Body of pancreas (tissue), 4 donors: ENCODE measurements around the gene C12orf60. TPM values are rescaled to one million over a fixed set of nuclear protein-coding genes. Genes with fewer than 3 reads are reported as not detected.

Experiments used
- ATAC-seq: fragments of 150-250 bp; one replicate; pipeline ENCODE4 v1.9.1; 2016
- DNase-seq, 4 donors: peaks; one replicate each; pipeline ENCODE4 v3.0.0-alpha.2; 2019
- H3K27ac ChIP-seq, 4 donors: fragments of 200-600 bp; sonication (generic); 1 replicate in 3 of 4; 2 replicates in 1 of 4; pipeline versions ENCODE4 v1.5.1 to v1.6.1; 2016 to 2019; ENCODE audit warnings: mild to moderate bottlenecking in 1 of 4, mixed read lengths in 1 of 4, moderate library complexity in 1 of 4
- H3K27me3 ChIP-seq, 2 donors: fragments of 200-600 bp; sonication (generic); one replicate each; pipeline ENCODE4 v1.6.0; 2016; ENCODE audit warnings: mild to moderate bottlenecking in 1 of 2
- H3K36me3 ChIP-seq, 2 donors: fragments of 200-600 bp; sonication (generic); replicated peaks in 1 of 2; 2 replicates each; pipeline ENCODE4 v1.5.1; 2016; ENCODE audit warnings: low read depth in 2 of 2; ENCODE audit not compliant: insufficient read depth in 1 of 2
- H3K4me1 ChIP-seq: fragments of 200-600 bp; sonication (generic); one replicate; pipeline ENCODE4 v1.6.0; 2016
- H3K4me3 ChIP-seq, 2 donors: fragments of 200-600 bp; sonication (generic); 1 replicate in 1 of 2; 2 replicates in 1 of 2; pipeline ENCODE4 v1.5.1; 2016 to 2019
- H3K9me3 ChIP-seq, 3 donors: fragments of 200-600 bp; sonication (generic); 1 replicate in 2 of 3; 2 replicates in 1 of 3; pipeline ENCODE4 v1.5.1; 2016
- CTCF ChIP-seq, 7 experiments: fragments of 450-650 bp in 4 of 7; fragments of 200-600 bp in 3 of 7; sonication (generic) in 3 of 7; IDR thresholded peaks; one replicate each; pipeline ENCODE4 v1.5.1; 2016 to 2019; ENCODE audit warnings: antibody characterized with exemption in 7 of 7
- POLR2A ChIP-seq, 3 donors: fragments of 450-650 bp; IDR thresholded peaks; one replicate each; pipeline ENCODE4 v1.6.1; 2016; ENCODE audit warnings: antibody characterized with exemption in 3 of 3, mild to moderate bottlenecking in 2 of 3
- WGBS, 2 donors: methylation state at CpG; one replicate each; pipeline ENCODE4 v1.1.5; 2017; 5-methylcytosine and 5-hydroxymethylcytosine counted together
- intact Hi-C: fragments of 100-400 bp; cut with DNase I; formaldehyde crosslinking; loops from one replicate; pipeline ENCODE4 v1.15.1; 2023
- total RNA-seq, 2 donors: library from RNA; depleted of rRNA; stranded (reverse); fragments of >200 nt; gene quantifications; one replicate each; pipeline ENCODE4 v1.1.0, GENCODE V29; 2016

C12orf60 gene
- total RNA-seq, 2 donors from 2014 or later = 1.8 TPM; not detected in 1

DNA sequence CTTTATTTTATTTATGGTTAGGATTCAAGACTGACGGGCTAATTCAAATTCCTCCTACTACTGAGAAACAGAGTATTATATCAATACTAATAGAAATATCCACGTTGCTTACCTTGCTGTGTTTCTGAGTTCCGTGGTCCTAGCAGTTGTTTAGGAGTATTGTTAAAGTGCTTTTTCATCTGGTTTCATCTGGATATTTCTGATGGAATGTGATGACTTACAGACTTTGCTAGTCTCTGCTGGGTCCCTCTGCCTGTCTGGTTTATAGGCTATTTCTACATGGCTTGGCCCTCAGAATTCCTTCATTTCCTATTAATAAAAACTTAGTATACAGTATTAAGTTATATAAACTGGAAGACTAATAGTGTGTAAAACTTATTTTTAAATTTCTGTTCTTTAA is 10.5 kb downstream of the C12orf60 start, which contains the start of gene SMCO3:
SMCO3 (minus strand) TSS at position 169 of the 400 bp plus-strand sequence. CDS start 7,502 bp downstream, outside the sequence.
- Histone ChIP-seq H3K27me3 (no peaks in the 10 kb centered on the region), H3K4me3 (no peak within 1 kb of the TSS), H3K27ac (no peak within 1 kb of the TSS), H3K4me1 (no peaks in the 10 kb centered on the region), H3K36me3 (no peaks in the 10 kb centered on the region), H3K9me3 (no peaks in the 10 kb centered on the region)
- DNase-seq (no peak), ATAC-seq (no peak)
- intact Hi-C loops = no loop called here
- TF ChIP-seq POLR2A (IDR thresholded peaks at IDR 0.05) (no peak), CTCF (IDR thresholded peaks at IDR 0.05) (no peak)
- 76 to 82% methylated on average over 3 of the region's 3 CpGs for WGBS, 2 donors

DNA sequence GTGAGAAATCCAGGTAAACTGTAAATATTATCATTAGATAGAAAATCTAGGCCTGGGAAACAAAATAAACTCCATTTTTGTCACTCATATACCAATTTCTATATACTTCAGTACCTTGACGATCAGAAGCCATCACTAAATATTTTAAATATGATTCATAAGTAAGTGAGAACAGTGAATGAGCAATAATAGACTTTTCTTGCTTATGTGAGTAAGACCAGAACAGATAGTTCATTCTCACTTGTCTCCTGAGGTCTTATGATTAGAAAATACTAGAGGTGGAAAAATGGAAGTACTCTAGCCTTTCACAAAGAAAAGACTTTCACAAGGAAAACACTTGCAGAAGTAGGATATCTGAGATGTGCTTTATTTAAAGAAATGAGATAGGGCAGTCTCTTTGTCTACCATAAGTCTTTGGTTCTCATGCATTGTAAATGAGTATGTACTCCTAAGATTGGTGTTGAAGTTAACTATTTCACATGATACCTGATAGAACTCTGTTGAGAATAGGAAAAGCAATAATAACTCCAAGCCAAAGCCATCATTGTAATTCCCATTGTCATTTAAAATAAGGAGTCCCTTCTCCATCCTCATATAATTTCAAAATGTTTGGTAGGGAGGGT is 20.7 kb downstream of the C12orf60 start:
- no peak for TF ChIP-seq CTCF (IDR thresholded peaks at IDR 0.05)
- TF ChIP-seq POLR2A (IDR thresholded peaks at IDR 0.05) = no peak
- Histone ChIP-seq H3K36me3 (no peaks in the 10 kb centered on the region), H3K9me3 (no peaks in the 10 kb centered on the region), H3K4me1 (no peaks in the 10 kb centered on the region), H3K27me3 (no peaks in the 10 kb centered on the region), H3K27ac (no peak overlapping the region), H3K4me3 (no peak overlapping the region)
- intact Hi-C loops = no loop called here
- no peak for ATAC-seq
- DNase-seq = no peak
- 86 to 87% methylated on average over 1 of the region's 1 CpG for WGBS, 2 donors

GRCh38 chr12:14825256-14825655 is 21.8 kb downstream of the C12orf60 start:
- TF ChIP-seq POLR2A (IDR thresholded peaks at IDR 0.05) = no peak
- no peak for TF ChIP-seq CTCF (IDR thresholded peaks at IDR 0.05)
- no peak for ATAC-seq
- no peak for DNase-seq
- Histone ChIP-seq H3K36me3 (no peaks in the 10 kb centered on the region), H3K4me1 (no peaks in the 10 kb centered on the region), H3K9me3 (no peaks in the 10 kb centered on the region), H3K27ac (no peak overlapping the region), H3K27me3 (no peaks in the 10 kb centered on the region), H3K4me3 (no peak overlapping the region)
- intact Hi-C loops = no loop called here

GRCh38 chr12:14826491-14826890 is 23.0 kb downstream of the C12orf60 start:
- no peak overlapping the region for H3K27ac ChIP-seq
- H3K27me3 ChIP-seq = no peaks in the 10 kb centered on the region
- intact Hi-C loops = no loop called here
- TF ChIP-seq CTCF (IDR thresholded peaks at IDR 0.05) (no peak), POLR2A (IDR thresholded peaks at IDR 0.05) (no peak)
- DNase-seq (no peak), ATAC-seq (no peak)
- no peaks in the 10 kb centered on the region for H3K9me3 ChIP-seq
- H3K36me3 ChIP-seq = no peaks in the 10 kb centered on the region
- no peak overlapping the region for H3K4me3 ChIP-seq
- 86 to 91% methylated on average over 5 of the region's 5 CpGs for WGBS, 2 donors
- no peaks in the 10 kb centered on the region for H3K4me1 ChIP-seq

GRCh38 chr12:14827043-14827442 is 23.6 kb downstream of the C12orf60 start:
- no peak overlapping the region for H3K27ac ChIP-seq
- intact Hi-C loops = no loop called here

More at GRCh38 chr12:14827043-14827442, 23.6 kb downstream of the C12orf60 start:
- no peaks in the 10 kb centered on the region for H3K27me3 ChIP-seq
- 90 to 95% methylated on average over 2 of the region's 2 CpGs for WGBS, 2 donors
- no peaks in the 10 kb centered on the region for H3K36me3 ChIP-seq
- no peaks in the 10 kb centered on the region for H3K4me1 ChIP-seq
- no peak for ATAC-seq
- TF ChIP-seq POLR2A (IDR thresholded peaks at IDR 0.05) (no peak), CTCF (IDR thresholded peaks at IDR 0.05) (no peak)
- no peaks in the 10 kb centered on the region for H3K9me3 ChIP-seq
- H3K4me3 ChIP-seq = no peak overlapping the region
- DNase-seq = no peak
